K562 (cell line): ENCODE measurements around the gene CNNM4. TPM values are rescaled to one million over a fixed set of nuclear protein-coding genes. Genes with fewer than 3 reads are reported as not detected.
A peak's percentile ranks its signal among the peaks of the same experiment; 100 is the strongest.

Experiments
- CEBPG ChIP-seq, 3 experiments: fragments of 200-800 bp in 1 of 3; sonication (Bioruptor generic) in 1 of 3; sonication (generic) in 1 of 3; formaldehyde crosslinking in 1 of 3; IDR thresholded peaks in 2 of 3; conservative IDR thresholded peaks in 1 of 3; 2 replicates each; pipeline versions ENCODE4 v1.6.1 to v1.8.0; 2016 to 2022; ENCODE audit warnings: missing compliant biosample characterization in 2 of 3, missing genetic modification characterization in 2 of 3, mild to moderate bottlenecking in 1 of 3, missing genetic modification reagents in 1 of 3
- FOXK2 ChIP-seq, 2 experiments: fragments of 450-650 bp; IDR thresholded peaks in 1 of 2; conservative IDR thresholded peaks in 1 of 2; 2 replicates each; pipeline ENCODE4 v1.6.1; 2016; ENCODE audit warnings: low read depth in 2 of 2, mild to moderate bottlenecking in 1 of 2
- GTF2F1 ChIP-seq: IDR thresholded peaks from 2 replicates; pipeline ENCODE4 v1.6.1; 2011; ENCODE audit warnings: low read depth, low read length, improper control_type of control experiment
- HDAC8 ChIP-seq: fragments of 450-650 bp; IDR thresholded peaks from 2 replicates; pipeline ENCODE4 v1.6.1; 2016; ENCODE audit warnings: mild to moderate bottlenecking, missing genetic modification characterization, moderate library complexity, missing compliant biosample characterization
- JUNB ChIP-seq: fragments of 450-650 bp; formaldehyde crosslinking; conservative IDR thresholded peaks from 2 replicates; pipeline ENCODE4 v1.4.0; 2020; ENCODE audit warnings: mild to moderate bottlenecking
- JUND ChIP-seq, 2 experiments: IDR thresholded peaks; 2 replicates in 1 of 2; 3 replicates in 1 of 2; pipeline ENCODE4 v1.6.1; 2011; ENCODE audit warnings: borderline replicate concordance in 2 of 2, low read depth in 2 of 2, low read length in 2 of 2, improper control_type of control experiment in 1 of 2, missing biosample characterization in 1 of 2, missing genetic modification characterization in 1 of 2, missing genetic modification reagents in 1 of 2
- KDM5B ChIP-seq: fragments of 200-600 bp; sonication (generic); IDR thresholded peaks from 2 replicates; pipeline ENCODE4 v1.6.1; 2012; ENCODE audit warnings: low read depth, mild to moderate bottlenecking, moderate library complexity, low read length, control low read depth, inconsistent platforms; ENCODE audit not compliant: insufficient replicate concordance
- MCM2 ChIP-seq: fragments of 450-650 bp; IDR thresholded peaks from 2 replicates; pipeline ENCODE4 v1.6.1; 2017; ENCODE audit warnings: low read depth, mild to moderate bottlenecking
- MYNN ChIP-seq, 2 experiments: sonication (generic); formaldehyde crosslinking in 1 of 2; IDR thresholded peaks; 2 replicates each; pipeline versions ENCODE4 v1.5.0 to v1.6.1; 2016 to 2020; ENCODE audit warnings: antibody characterized with exemption in 1 of 2, missing genetic modification reagents in 1 of 2
- NFRKB ChIP-seq: fragments of 450-650 bp; IDR thresholded peaks from 2 replicates; pipeline ENCODE4 v1.6.1; 2016; ENCODE audit warnings: low read depth
- PHF8 ChIP-seq: fragments of 200-600 bp; sonication (generic); IDR thresholded peaks from 2 replicates; pipeline ENCODE4 v1.6.1; 2012; ENCODE audit warnings: mixed run types, mild to moderate bottlenecking, inconsistent platforms, low read length, moderate library complexity, borderline replicate concordance
- RBFOX2 ChIP-seq: fragments of 200-400 bp; formaldehyde crosslinking; IDR thresholded peaks from 2 replicates; pipeline ENCODE4 v1.6.1; 2017; ENCODE audit warnings: low read depth, mild to moderate bottlenecking, low read length, moderate library complexity
- SIN3B ChIP-seq: fragments of 450-650 bp; IDR thresholded peaks from 2 replicates; pipeline ENCODE4 v1.6.1; 2017; ENCODE audit warnings: low read depth, mild to moderate bottlenecking, moderate library complexity
- TAF7 ChIP-seq: fragments of 450-650 bp; IDR thresholded peaks from 2 replicates; pipeline ENCODE4 v1.6.1; 2016; ENCODE audit warnings: missing genetic modification characterization, missing compliant biosample characterization
- TEAD4 ChIP-seq, 2 experiments: sonication (generic) in 1 of 2; formaldehyde crosslinking in 1 of 2; IDR thresholded peaks; 2 replicates each; pipeline versions ENCODE4 v1.6.1 to v1.8.0; 2012 to 2022; ENCODE audit warnings: borderline replicate concordance in 1 of 2, inconsistent platforms in 1 of 2, low read length in 1 of 2, mild to moderate bottlenecking in 1 of 2, missing genetic modification reagents in 1 of 2
- ZBTB7A ChIP-seq: IDR thresholded peaks from 2 replicates; pipeline ENCODE4 v1.6.1; 2011; ENCODE audit warnings: low read depth, mild to moderate bottlenecking, low read length, moderate library complexity, borderline replicate concordance; ENCODE audit not compliant: control insufficient read depth
- ZNF140 ChIP-seq: fragments of 250-450 bp; sonication (Bioruptor Pico); IDR thresholded peaks from 2 replicates; pipeline ENCODE4 v1.8.0; 2021; ENCODE audit warnings: moderate library complexity, mild to moderate bottlenecking, inconsistent platforms
- ZNF175 ChIP-seq: fragments of 200-800 bp; sonication (Bioruptor generic); IDR thresholded peaks from 2 replicates; pipeline ENCODE4 v1.6.1; 2016; ENCODE audit warnings: low read depth, mild to moderate bottlenecking, missing genetic modification characterization, missing compliant biosample characterization
- polyA plus RNA-seq, 8 experiments: library from polyadenylated mRNA; depleted of rRNA in 4 of 8; stranded (reverse) in 5 of 8; unstranded in 3 of 8; fragments of >200 nt; fragmentation: Nextera tagmentation in 2 of 8; fragmentation: Illumina TruSeq in 1 of 8; extraction: Ambion mirVana in 2 of 8; extraction: Trizol in 1 of 8; gene quantifications; 2 replicates each; pipeline versions ENCODE4 v1.2.1 to v1.2.3, GENCODE V29; 2011 to 2014; ENCODE audit warnings: inconsistent platforms in 1 of 8, missing spikeins in 1 of 8
- total RNA-seq, 7 experiments: library from RNA; depleted of rRNA in 6 of 7; stranded (reverse); fragments of >200 nt in 6 of 7; fragmentation: Illumina TruSeq in 2 of 7; extraction: Trizol in 2 of 7; gene quantifications; 2 replicates each; pipeline versions ENCODE4 v1.2.1 to v1.2.3, GENCODE V29; 2011 to 2021; ENCODE audit warnings: low replicate concordance in 1 of 7
- TF ChIP-seq, protein P1 (sequence below): fragments of 250-450 bp; sonication (Bioruptor Pico); IDR thresholded peaks from 2 replicates; pipeline ENCODE4 v1.4.0; 2020; ENCODE audit warnings: mild to moderate bottlenecking, moderate library complexity
- TF ChIP-seq, protein P2 (sequence below): IDR thresholded peaks from 2 replicates; pipeline ENCODE4 v1.6.1; 2012; ENCODE audit warnings: low read depth, low read length, improper control_type of control experiment, borderline replicate concordance

Gene CNNM4
- total and polyA plus RNA-seq, 9 of the 15 experiments (the other 6 are each of a cell fraction or from before 2014, with no cell fraction given): 0.96 to 6.3 (median 2.8) TPM

- TF ChIP-seq SIN3B (no peak), HDAC8 (no peak), ZNF175 (CRISPR knock-in tag) (no peak), KDM5B (peak; percentile 80), ZBTB7A (peak; percentile 84), TAF7 (tag) (peak; percentile 80; the same call in 1 of the 2 replicates), RBFOX2 (peak; percentile 85), ZNF140 (CRISPR knock-in tag) (no peak), NFRKB (0 out of 2 replicates have a peak, but pooled peaks have one; percentile 54), JUND (IDR thresholded peaks at IDR 0.05; ENCODE audit: borderline replicate concordance, low read depth, low read length) (no peak; the same call in 1 of the 2 replicates), JUND (tag; IDR thresholded peaks at IDR 0.05; ENCODE audit: borderline replicate concordance, low read depth, low read length) (peak; percentile 29; the same call in 1 of the 3 replicates), MCM2 (no peak), GTF2F1 (no peak), JUNB (CRISPR knock-in tag) (no peak), TEAD4 (IDR thresholded peaks at IDR 0.05; ENCODE audit: low read length) (no peak), TEAD4 (CRISPR knock-in tag; IDR thresholded peaks at IDR 0.05; ENCODE audit: borderline replicate concordance) (no peak), FOXK2 (conservative IDR thresholded peaks at IDR 0.05 in 1 of 2, IDR thresholded peaks at IDR 0.05 in 1 of 2; ENCODE audit: low read depth in 2 of 2) (peak in 1 of 2 experiments; percentile 19; a peak in 2 of 4 replicates), MYNN (IDR thresholded peaks at IDR 0.05) (0 out of 2 replicates have a peak, but pooled peaks have one; percentile 15), MYNN (CRISPR knock-in tag; IDR thresholded peaks at IDR 0.05) (no peak), PHF8 (peak; percentile 84; the same call in 1 of the 2 replicates), CEBPG (CRISPR knock-in tag; IDR thresholded peaks at IDR 0.05) (no peak), CEBPG (tag; conservative IDR thresholded peaks at IDR 0.05 in 1 of 2, IDR thresholded peaks at IDR 0.05 in 1 of 2) (no peak)
- TF ChIP-seq, protein P1, sequence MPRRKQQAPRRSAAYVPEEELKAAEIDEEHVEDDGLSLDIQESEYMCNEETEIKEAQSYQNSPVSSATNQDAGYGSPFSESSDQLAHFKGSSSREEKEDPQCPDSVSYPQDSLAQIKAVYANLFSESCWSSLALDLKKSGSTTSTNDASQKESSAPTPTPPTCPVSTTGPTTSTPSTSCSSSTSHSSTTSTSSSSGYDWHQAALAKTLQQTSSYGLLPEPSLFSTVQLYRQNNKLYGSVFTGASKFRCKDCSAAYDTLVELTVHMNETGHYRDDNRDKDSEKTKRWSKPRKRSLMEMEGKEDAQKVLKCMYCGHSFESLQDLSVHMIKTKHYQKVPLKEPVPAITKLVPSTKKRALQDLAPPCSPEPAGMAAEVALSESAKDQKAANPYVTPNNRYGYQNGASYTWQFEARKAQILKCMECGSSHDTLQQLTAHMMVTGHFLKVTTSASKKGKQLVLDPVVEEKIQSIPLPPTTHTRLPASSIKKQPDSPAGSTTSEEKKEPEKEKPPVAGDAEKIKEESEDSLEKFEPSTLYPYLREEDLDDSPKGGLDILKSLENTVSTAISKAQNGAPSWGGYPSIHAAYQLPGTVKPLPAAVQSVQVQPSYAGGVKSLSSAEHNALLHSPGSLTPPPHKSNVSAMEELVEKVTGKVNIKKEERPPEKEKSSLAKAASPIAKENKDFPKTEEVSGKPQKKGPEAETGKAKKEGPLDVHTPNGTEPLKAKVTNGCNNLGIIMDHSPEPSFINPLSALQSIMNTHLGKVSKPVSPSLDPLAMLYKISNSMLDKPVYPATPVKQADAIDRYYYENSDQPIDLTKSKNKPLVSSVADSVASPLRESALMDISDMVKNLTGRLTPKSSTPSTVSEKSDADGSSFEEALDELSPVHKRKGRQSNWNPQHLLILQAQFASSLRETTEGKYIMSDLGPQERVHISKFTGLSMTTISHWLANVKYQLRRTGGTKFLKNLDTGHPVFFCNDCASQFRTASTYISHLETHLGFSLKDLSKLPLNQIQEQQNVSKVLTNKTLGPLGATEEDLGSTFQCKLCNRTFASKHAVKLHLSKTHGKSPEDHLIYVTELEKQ (CRISPR knock-in tag): no peak
- TF ChIP-seq, protein P2, sequence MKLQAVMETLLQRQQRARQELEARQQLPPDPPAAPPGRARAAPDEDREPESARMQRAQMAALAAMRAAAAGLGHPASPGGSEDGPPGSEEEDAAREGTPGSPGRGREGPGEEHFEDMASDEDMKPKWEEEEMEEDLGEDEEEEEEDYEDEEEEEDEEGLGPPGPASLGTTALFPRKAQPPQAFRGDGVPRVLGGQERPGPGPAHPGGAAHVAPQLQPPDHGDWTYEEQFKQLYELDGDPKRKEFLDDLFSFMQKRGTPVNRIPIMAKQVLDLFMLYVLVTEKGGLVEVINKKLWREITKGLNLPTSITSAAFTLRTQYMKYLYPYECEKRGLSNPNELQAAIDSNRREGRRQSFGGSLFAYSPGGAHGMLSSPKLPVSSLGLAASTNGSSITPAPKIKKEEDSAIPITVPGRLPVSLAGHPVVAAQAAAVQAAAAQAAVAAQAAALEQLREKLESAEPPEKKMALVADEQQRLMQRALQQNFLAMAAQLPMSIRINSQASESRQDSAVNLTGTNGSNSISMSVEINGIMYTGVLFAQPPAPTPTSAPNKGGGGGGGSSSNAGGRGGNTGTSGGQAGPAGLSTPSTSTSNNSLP: peak; percentile 62; the same call in 1 of the 2 replicates
These were observed 20.9 kb upstream of the CNNM4 start, which contains the start of gene LMAN2L (continued) for GRCh38 chr2:96739633-96740428.
